ENCODE data around the gene DUSP1. TPM values are rescaled to one million over a fixed set of nuclear protein-coding genes. Genes with fewer than 3 reads are reported as not detected.

The DUSP1 gene
- total and polyA plus RNA-seq, 2 experiments from 2014 or later: 547 to 583 TPM

DNA sequence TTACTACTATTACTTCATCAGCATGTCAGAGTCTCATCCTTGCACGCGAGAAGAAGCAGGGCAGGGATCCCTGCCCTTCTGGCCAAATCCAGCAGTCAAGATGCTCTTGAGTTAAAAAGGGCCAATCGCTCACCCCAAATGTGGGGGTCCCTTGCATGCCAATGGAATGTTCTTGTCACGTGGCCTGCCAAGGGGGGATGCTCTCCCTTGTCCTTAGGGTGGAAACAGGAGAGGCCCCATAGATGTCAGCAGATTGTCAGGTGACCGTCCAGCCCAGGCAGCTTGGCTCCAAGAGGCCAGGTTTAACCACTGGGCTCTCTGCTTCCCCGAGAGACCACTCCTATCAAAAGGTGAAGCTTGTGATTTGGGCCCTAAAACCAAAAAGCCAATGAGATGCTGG is 25.3 kb upstream of the DUSP1 start:
- H3K27me3 ChIP-seq: no peaks in the 10 kb centered on the region
- H2AFZ ChIP-seq: no peak overlapping the region
- no peak for DNase-seq (ENCODE audit: low spot score)
- H3K4me3 ChIP-seq: no peak overlapping the region
- no peaks in the 10 kb centered on the region for H4K20me1 ChIP-seq (ENCODE audit: insufficient read depth, poor library complexity, severe bottlenecking)
- H3K4me2 ChIP-seq: no peak overlapping the region
- H3K4me1 ChIP-seq (ENCODE audit: insufficient read depth): peaks cover 9% of the 10 kb centered on the region
- H3K36me3 ChIP-seq (replicated peaks; ENCODE audit: insufficient read depth, low read depth): no peaks in the 10 kb centered on the region
- no peaks in the 10 kb centered on the region for H3K9me2 ChIP-seq (replicated peaks; ENCODE audit: insufficient read depth)
- no peaks in the 10 kb centered on the region for H3K9me3 ChIP-seq (ENCODE audit: low read depth)
- TF ChIP-seq EZH2 (IDR thresholded peaks at IDR 0.05; ENCODE audit: borderline replicate concordance) (no peak), EZH2phosphoT487 (IDR thresholded peaks at IDR 0.05; ENCODE audit: low read depth, severe bottlenecking, unreplicated experiment) (no peak)
- TF ChIP-seq, protein P1, sequence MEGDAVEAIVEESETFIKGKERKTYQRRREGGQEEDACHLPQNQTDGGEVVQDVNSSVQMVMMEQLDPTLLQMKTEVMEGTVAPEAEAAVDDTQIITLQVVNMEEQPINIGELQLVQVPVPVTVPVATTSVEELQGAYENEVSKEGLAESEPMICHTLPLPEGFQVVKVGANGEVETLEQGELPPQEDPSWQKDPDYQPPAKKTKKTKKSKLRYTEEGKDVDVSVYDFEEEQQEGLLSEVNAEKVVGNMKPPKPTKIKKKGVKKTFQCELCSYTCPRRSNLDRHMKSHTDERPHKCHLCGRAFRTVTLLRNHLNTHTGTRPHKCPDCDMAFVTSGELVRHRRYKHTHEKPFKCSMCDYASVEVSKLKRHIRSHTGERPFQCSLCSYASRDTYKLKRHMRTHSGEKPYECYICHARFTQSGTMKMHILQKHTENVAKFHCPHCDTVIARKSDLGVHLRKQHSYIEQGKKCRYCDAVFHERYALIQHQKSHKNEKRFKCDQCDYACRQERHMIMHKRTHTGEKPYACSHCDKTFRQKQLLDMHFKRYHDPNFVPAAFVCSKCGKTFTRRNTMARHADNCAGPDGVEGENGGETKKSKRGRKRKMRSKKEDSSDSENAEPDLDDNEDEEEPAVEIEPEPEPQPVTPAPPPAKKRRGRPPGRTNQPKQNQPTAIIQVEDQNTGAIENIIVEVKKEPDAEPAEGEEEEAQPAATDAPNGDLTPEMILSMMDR (IDR thresholded peaks at IDR 0.05; ENCODE audit: poor library complexity): no peak
- no peak overlapping the region for H3K27ac ChIP-seq
- 97% methylated on average over 6 of the region's 6 CpGs for WGBS (ENCODE audit: low lambda C conversion rate, missing lambda C conversion rate)
- no peaks in the 10 kb centered on the region for H3K79me2 ChIP-seq

- no peak overlapping the region for H2AFZ ChIP-seq
- TF ChIP-seq EZH2phosphoT487 (IDR thresholded peaks at IDR 0.05; ENCODE audit: low read depth, severe bottlenecking, unreplicated experiment) (no peak), EZH2 (IDR thresholded peaks at IDR 0.05; ENCODE audit: borderline replicate concordance) (no peak)
- TF ChIP-seq, protein P1 (IDR thresholded peaks at IDR 0.05; ENCODE audit: poor library complexity): no peak
- H3K4me1 ChIP-seq (ENCODE audit: insufficient read depth): peaks cover 9% of the 10 kb centered on the region
- no peaks in the 10 kb centered on the region for H4K20me1 ChIP-seq (ENCODE audit: insufficient read depth, poor library complexity, severe bottlenecking)
- 74% methylated on average over 13 of the region's 13 CpGs for WGBS (ENCODE audit: low lambda C conversion rate, missing lambda C conversion rate)
- DNase-seq (ENCODE audit: low spot score): peak; percentile 84
- H3K27ac ChIP-seq: peak overlapping the region; percentile 81
- H3K79me2 ChIP-seq: no peaks in the 10 kb centered on the region
- H3K9me3 ChIP-seq (ENCODE audit: low read depth): no peaks in the 10 kb centered on the region
- H3K9me2 ChIP-seq (replicated peaks; ENCODE audit: insufficient read depth): no peaks in the 10 kb centered on the region
- no peaks in the 10 kb centered on the region for H3K36me3 ChIP-seq (replicated peaks; ENCODE audit: insufficient read depth, low read depth)
- no peaks in the 10 kb centered on the region for H3K27me3 ChIP-seq
- H3K4me2 ChIP-seq: no peak overlapping the region
- H3K4me3 ChIP-seq: no peak overlapping the region
Observed at GRCh38 chr5:172795318-172795977, 24.5 kb upstream of the DUSP1 start.

DNA sequence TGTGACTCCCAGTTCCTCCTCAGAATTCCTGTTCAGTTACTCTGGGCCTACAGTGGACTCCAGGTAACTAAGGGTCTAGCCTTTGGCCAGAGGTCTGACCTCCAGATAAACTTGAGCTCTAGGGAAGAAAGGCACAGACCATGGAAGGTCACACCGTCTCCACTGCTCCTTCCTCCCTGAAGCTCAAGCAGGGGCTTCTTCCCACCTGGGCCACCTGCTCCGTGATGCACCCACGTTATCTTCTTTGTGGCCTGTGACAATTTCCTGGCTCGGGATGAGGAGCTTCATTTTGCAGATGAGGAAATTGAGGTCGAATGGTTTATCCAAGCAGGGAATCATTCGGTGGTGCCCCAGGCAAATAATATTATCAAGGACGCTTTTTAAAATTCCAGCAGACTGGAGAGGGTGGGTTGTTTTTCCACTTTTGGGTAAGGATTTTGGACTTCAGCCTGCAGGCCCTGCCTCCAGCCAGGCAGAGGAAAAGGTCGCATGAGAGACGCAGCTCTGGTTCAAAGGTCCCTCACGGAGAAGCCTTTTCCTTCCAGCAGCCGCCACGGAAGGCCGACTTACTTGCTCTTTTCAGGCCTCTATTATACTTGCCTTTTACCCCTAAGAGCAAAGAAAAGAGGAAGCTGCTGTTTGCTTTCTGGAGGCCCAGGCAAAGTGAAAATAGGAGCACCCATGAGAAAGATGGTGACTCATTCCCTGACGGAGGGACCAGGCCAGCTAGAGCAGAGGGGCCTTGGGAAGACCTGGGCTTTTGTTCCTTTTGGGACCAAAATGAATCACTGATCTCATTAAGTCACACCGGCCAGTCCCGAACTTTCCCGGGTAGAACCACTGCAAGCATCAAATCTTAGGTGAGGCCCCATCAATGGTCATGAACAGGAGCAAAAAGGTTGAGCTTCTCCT is 22.8 kb upstream of the DUSP1 start:
- peak overlapping the region; percentile 81 for H3K27ac ChIP-seq

More for the DNA sequence above, 22.8 kb upstream of the DUSP1 start:
- Histone ChIP-seq H3K9me2 (replicated peaks; ENCODE audit: insufficient read depth) (no peaks in the 10 kb centered on the region), H3K9me3 (ENCODE audit: low read depth) (no peaks in the 10 kb centered on the region), H4K20me1 (ENCODE audit: insufficient read depth, poor library complexity, severe bottlenecking) (no peaks in the 10 kb centered on the region), H2AFZ (no peak overlapping the region), H3K4me3 (no peak overlapping the region), H3K4me2 (no peak overlapping the region), H3K27me3 (no peaks in the 10 kb centered on the region), H3K4me1 (ENCODE audit: insufficient read depth) (peaks cover 25% of the 10 kb centered on the region), H3K36me3 (replicated peaks; ENCODE audit: insufficient read depth, low read depth) (no peaks in the 10 kb centered on the region), H3K79me2 (no peaks in the 10 kb centered on the region)
- no peak for DNase-seq (ENCODE audit: low spot score)
- no peak for TF ChIP-seq EZH2 (IDR thresholded peaks at IDR 0.05; ENCODE audit: borderline replicate concordance)
- no peak for TF ChIP-seq EZH2phosphoT487 (IDR thresholded peaks at IDR 0.05; ENCODE audit: low read depth, severe bottlenecking, unreplicated experiment)
- TF ChIP-seq, protein P1 (IDR thresholded peaks at IDR 0.05; ENCODE audit: poor library complexity): no peak
- WGBS (ENCODE audit: low lambda C conversion rate, missing lambda C conversion rate): 76% methylated on average over 17 of the region's 17 CpGs

Measured in hepatocyte (in vitro differentiated cells).